SK-N-SH treated with all-trans-retinoic acid at 6 μM for 48 hours (cell line): ENCODE results near the gene CDH11.

ENCODE experiments used
- ARNTL ChIP-seq: fragments of 450-650 bp; formaldehyde crosslinking; IDR thresholded peaks from 2 replicates; pipeline ENCODE4 v1.5.0; 2020; ENCODE audit warnings: low read depth, mild to moderate bottlenecking, moderate library complexity, borderline replicate concordance
- BACH2 ChIP-seq: fragments of 250-450 bp; sonication (Bioruptor Pico); IDR thresholded peaks from 2 replicates; pipeline ENCODE4 v1.9.0; 2021; ENCODE audit warnings: mild to moderate bottlenecking, borderline replicate concordance
- GLIS3 ChIP-seq: fragments of 250-450 bp; sonication (Bioruptor Pico); IDR thresholded peaks from 2 replicates; pipeline ENCODE4 v1.5.0; 2020; ENCODE audit warnings: mild to moderate bottlenecking, moderate library complexity
- RARB ChIP-seq: fragments of 250-450 bp; sonication (Bioruptor Pico); IDR thresholded peaks from 2 replicates; pipeline ENCODE4 v1.8.0; 2021; ENCODE audit warnings: mild to moderate bottlenecking, moderate library complexity
- SNAI2 ChIP-seq: fragments of 250-450 bp; sonication (Bioruptor Pico); IDR thresholded peaks from 2 replicates; pipeline ENCODE4 v1.5.0; 2020; ENCODE audit warnings: mild to moderate bottlenecking, moderate library complexity
- ZC3H10 ChIP-seq: fragments of 250-450 bp; sonication (Bioruptor Pico); IDR thresholded peaks from 2 replicates; pipeline ENCODE4 v1.5.1; 2021; ENCODE audit warnings: mild to moderate bottlenecking, moderate library complexity
- ZNF565 ChIP-seq: fragments of 450-650 bp; formaldehyde crosslinking; conservative IDR thresholded peaks from 2 replicates; pipeline ENCODE4 v1.5.0; 2020; ENCODE audit warnings: low read depth, mild to moderate bottlenecking, moderate library complexity
- ZNF70 ChIP-seq: fragments of 450-650 bp; formaldehyde crosslinking; IDR thresholded peaks from 2 replicates; pipeline ENCODE4 v1.5.0; 2020; ENCODE audit warnings: mild to moderate bottlenecking, moderate library complexity
- TF ChIP-seq, protein P1 (sequence below): fragments of 250-450 bp; sonication (Bioruptor Pico); IDR thresholded peaks from 2 replicates; pipeline ENCODE4 v1.5.1; 2021; ENCODE audit warnings: mild to moderate bottlenecking, moderate library complexity
- TF ChIP-seq, protein P2 (sequence below): fragments of 250-450 bp; sonication (Bioruptor Pico); IDR thresholded peaks from 2 replicates; pipeline ENCODE4 v1.8.0; 2020; ENCODE audit warnings: mild to moderate bottlenecking, moderate library complexity, borderline replicate concordance
- TF ChIP-seq, protein P3 (sequence below): fragments of 250-450 bp; sonication (Bioruptor Pico); IDR thresholded peaks from 2 replicates; pipeline ENCODE4 v1.8.0; 2021; ENCODE audit warnings: low read depth, mild to moderate bottlenecking, moderate library complexity, borderline replicate concordance
- TF ChIP-seq, protein P4 (sequence below): fragments of 250-450 bp; sonication (Bioruptor Pico); IDR thresholded peaks from 2 replicates; pipeline ENCODE4 v1.5.1; 2020; ENCODE audit warnings: low read depth, mild to moderate bottlenecking, moderate library complexity

DNA sequence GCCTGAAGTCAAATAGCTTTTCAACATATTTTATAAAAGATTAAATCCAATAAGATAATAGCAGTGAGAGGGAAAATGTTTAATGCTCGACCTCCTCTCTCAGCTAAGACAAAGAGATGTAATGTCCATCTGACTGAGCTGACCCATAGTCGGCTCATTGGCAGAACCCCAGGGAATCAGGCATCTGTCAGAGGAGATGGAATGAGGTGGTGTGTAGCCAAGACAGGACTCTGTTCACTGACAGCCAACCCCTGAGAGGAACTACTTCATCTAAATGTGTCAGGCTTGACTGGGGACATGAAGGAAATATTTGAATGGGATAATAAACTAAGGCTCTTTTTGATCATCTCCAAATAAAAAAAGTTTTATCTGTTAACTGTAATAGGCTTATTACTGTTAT is 188.0 kb downstream of the CDH11 start:
- TF ChIP-seq GLIS3 (CRISPR knock-in tag) (no peak), SNAI2 (CRISPR knock-in tag) (no peak), ZC3H10 (CRISPR knock-in tag) (no peak), RARB (no peak), ZNF70 (CRISPR knock-in tag) (no peak), BACH2 (CRISPR knock-in tag) (no peak), ZNF565 (CRISPR knock-in tag) (no peak), ARNTL (CRISPR knock-in tag) (no peak)
- TF ChIP-seq, protein P1, sequence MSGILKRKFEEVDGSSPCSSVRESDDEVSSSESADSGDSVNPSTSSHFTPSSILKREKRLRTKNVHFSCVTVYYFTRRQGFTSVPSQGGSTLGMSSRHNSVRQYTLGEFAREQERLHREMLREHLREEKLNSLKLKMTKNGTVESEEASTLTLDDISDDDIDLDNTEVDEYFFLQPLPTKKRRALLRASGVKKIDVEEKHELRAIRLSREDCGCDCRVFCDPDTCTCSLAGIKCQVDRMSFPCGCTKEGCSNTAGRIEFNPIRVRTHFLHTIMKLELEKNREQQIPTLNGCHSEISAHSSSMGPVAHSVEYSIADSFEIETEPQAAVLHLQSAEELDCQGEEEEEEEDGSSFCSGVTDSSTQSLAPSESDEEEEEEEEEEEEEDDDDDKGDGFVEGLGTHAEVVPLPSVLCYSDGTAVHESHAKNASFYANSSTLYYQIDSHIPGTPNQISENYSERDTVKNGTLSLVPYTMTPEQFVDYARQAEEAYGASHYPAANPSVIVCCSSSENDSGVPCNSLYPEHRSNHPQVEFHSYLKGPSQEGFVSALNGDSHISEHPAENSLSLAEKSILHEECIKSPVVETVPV (CRISPR knock-in tag) = no peak
- TF ChIP-seq, protein P2, sequence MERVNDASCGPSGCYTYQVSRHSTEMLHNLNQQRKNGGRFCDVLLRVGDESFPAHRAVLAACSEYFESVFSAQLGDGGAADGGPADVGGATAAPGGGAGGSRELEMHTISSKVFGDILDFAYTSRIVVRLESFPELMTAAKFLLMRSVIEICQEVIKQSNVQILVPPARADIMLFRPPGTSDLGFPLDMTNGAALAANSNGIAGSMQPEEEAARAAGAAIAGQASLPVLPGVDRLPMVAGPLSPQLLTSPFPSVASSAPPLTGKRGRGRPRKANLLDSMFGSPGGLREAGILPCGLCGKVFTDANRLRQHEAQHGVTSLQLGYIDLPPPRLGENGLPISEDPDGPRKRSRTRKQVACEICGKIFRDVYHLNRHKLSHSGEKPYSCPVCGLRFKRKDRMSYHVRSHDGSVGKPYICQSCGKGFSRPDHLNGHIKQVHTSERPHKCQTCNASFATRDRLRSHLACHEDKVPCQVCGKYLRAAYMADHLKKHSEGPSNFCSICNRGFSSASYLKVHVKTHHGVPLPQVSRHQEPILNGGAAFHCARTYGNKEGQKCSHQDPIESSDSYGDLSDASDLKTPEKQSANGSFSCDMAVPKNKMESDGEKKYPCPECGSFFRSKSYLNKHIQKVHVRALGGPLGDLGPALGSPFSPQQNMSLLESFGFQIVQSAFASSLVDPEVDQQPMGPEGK = no peak
- TF ChIP-seq, protein P3, sequence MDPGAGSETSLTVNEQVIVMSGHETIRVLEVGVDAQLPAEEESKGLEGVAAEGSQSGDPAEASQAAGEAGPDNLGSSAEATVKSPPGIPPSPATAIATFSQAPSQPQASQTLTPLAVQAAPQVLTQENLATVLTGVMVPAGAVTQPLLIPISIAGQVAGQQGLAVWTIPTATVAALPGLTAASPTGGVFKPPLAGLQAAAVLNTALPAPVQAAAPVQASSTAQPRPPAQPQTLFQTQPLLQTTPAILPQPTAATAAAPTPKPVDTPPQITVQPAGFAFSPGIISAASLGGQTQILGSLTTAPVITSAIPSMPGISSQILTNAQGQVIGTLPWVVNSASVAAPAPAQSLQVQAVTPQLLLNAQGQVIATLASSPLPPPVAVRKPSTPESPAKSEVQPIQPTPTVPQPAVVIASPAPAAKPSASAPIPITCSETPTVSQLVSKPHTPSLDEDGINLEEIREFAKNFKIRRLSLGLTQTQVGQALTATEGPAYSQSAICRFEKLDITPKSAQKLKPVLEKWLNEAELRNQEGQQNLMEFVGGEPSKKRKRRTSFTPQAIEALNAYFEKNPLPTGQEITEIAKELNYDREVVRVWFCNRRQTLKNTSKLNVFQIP (CRISPR knock-in tag) = no peak
- TF ChIP-seq, protein P4, sequence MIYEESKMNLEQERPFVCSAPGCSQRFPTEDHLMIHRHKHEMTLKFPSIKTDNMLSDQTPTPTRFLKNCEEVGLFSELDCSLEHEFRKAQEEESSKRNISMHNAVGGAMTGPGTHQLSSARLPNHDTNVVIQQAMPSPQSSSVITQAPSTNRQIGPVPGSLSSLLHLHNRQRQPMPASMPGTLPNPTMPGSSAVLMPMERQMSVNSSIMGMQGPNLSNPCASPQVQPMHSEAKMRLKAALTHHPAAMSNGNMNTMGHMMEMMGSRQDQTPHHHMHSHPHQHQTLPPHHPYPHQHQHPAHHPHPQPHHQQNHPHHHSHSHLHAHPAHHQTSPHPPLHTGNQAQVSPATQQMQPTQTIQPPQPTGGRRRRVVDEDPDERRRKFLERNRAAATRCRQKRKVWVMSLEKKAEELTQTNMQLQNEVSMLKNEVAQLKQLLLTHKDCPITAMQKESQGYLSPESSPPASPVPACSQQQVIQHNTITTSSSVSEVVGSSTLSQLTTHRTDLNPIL (CRISPR knock-in tag) = no peak
